ENCODE measurements around the gene SLIT1. TPM values are rescaled to one million over a fixed set of nuclear protein-coding genes. Genes with fewer than 3 reads are reported as not detected.

Gene SLIT1
- total RNA-seq, 1 donor from 2014 or later, result under 0.01 TPM

GRCh38 chr10:97163181-97163580 lies 22.6 kb downstream of the SLIT1 start:
- Histone ChIP-seq H3K27me3 (ENCODE audit: control insufficient read depth, insufficient read depth, low read length) (peaks cover 4% of the 10 kb centered on the region), H3K36me3 (ENCODE audit: control insufficient read depth, insufficient read depth, low read length) (no peaks in the 10 kb centered on the region), H3K4me3 (ENCODE audit: low read depth, low read length) (no peak overlapping the region)
- no peak for FAIRE-seq
- TF ChIP-seq CTCF (IDR thresholded peaks at IDR 0.05; ENCODE audit: insufficient read depth, low read length, severe bottlenecking), result no peak
- DNase-seq (ENCODE audit: low read depth), result no peak

- no peak for FAIRE-seq
- no peak for TF ChIP-seq CTCF (IDR thresholded peaks at IDR 0.05; ENCODE audit: insufficient read depth, low read length, severe bottlenecking)
- H3K4me3 ChIP-seq (ENCODE audit: low read depth, low read length), result no peak overlapping the region
- peaks cover 4% of the 10 kb centered on the region for H3K27me3 ChIP-seq (ENCODE audit: control insufficient read depth, insufficient read depth, low read length)
- DNase-seq (ENCODE audit: low read depth), result no peak
- H3K36me3 ChIP-seq (ENCODE audit: control insufficient read depth, insufficient read depth, low read length), result no peaks in the 10 kb centered on the region
Observed at GRCh38 chr10:97159646-97160305, 26.0 kb downstream of the SLIT1 start.

- no peak for TF ChIP-seq CTCF (IDR thresholded peaks at IDR 0.05; ENCODE audit: insufficient read depth, low read length, severe bottlenecking)
- FAIRE-seq (no peak), DNase-seq (ENCODE audit: low read depth) (no peak)
- Histone ChIP-seq H3K4me3 (ENCODE audit: low read depth, low read length) (no peak overlapping the region), H3K36me3 (ENCODE audit: control insufficient read depth, insufficient read depth, low read length) (no peaks in the 10 kb centered on the region), H3K27me3 (ENCODE audit: control insufficient read depth, insufficient read depth, low read length) (peaks cover 4% of the 10 kb centered on the region)
Observed at GRCh38 chr10:97157578-97158095, 28.1 kb downstream of the SLIT1 start.

GRCh38 chr10:97154781-97155180 lies 31.0 kb downstream of the SLIT1 start:
- no peak for TF ChIP-seq CTCF (IDR thresholded peaks at IDR 0.05; ENCODE audit: insufficient read depth, low read length, severe bottlenecking)
- Histone ChIP-seq H3K4me3 (ENCODE audit: low read depth, low read length) (no peak overlapping the region), H3K36me3 (ENCODE audit: control insufficient read depth, insufficient read depth, low read length) (no peaks in the 10 kb centered on the region), H3K27me3 (ENCODE audit: control insufficient read depth, insufficient read depth, low read length) (peaks cover 2% of the 10 kb centered on the region)
- DNase-seq (ENCODE audit: low read depth), result no peak
- FAIRE-seq, result no peak

- no peak for FAIRE-seq
- Histone ChIP-seq H3K36me3 (ENCODE audit: control insufficient read depth, insufficient read depth, low read length) (no peaks in the 10 kb centered on the region), H3K27me3 (ENCODE audit: control insufficient read depth, insufficient read depth, low read length) (no peaks in the 10 kb centered on the region), H3K4me3 (ENCODE audit: low read depth, low read length) (no peak overlapping the region)
- TF ChIP-seq CTCF (IDR thresholded peaks at IDR 0.05; ENCODE audit: insufficient read depth, low read length, severe bottlenecking), result no peak
- DNase-seq (ENCODE audit: low read depth), result no peak
Observed at GRCh38 chr10:97154162-97154561, 31.6 kb downstream of the SLIT1 start.
